GM12891 (cell line): ENCODE data around the gene PRKCE.

Experiments
- DNase-seq: peaks from one replicate; pipeline ENCODE4 v3.0.0; 2011; ENCODE audit warnings: low spot score; ENCODE audit not compliant: insufficient read length
- FAIRE-seq: peaks from 2 replicates; lab custom pipeline; 2011; peaks lifted over from hg19 to GRCh38; lab: Jason Lieb, UNC
- PAX5 ChIP-seq: IDR thresholded peaks from 2 replicates; pipeline ENCODE4 v1.6.1; 2011; ENCODE audit warnings: low read length, moderate library complexity, mild to moderate bottlenecking; ENCODE audit not compliant: insufficient read depth, severe bottlenecking
- POLR2A ChIP-seq: IDR thresholded peaks from 2 replicates; pipeline ENCODE4 v1.6.1; 2011; ENCODE audit warnings: low read depth, low read length, control low read depth
- POLR2AphosphoS5 ChIP-seq: IDR thresholded peaks from 2 replicates; pipeline ENCODE4 v1.6.1; 2011; ENCODE audit warnings: low read depth, low read length, control low read depth
- POU2F2 ChIP-seq: IDR thresholded peaks from 2 replicates; pipeline ENCODE4 v1.6.1; 2011; ENCODE audit warnings: low read depth, mild to moderate bottlenecking, control low read depth, low read length, moderate library complexity
- SPI1 ChIP-seq: IDR thresholded peaks from 2 replicates; pipeline ENCODE4 v1.6.1; 2011; ENCODE audit warnings: low read depth, low read length, control low read depth
- TAF1 ChIP-seq: IDR thresholded peaks from 2 replicates; pipeline ENCODE4 v1.6.1; 2011; ENCODE audit warnings: low read depth, low read length, control low read depth

PRKCE gene

DNA sequence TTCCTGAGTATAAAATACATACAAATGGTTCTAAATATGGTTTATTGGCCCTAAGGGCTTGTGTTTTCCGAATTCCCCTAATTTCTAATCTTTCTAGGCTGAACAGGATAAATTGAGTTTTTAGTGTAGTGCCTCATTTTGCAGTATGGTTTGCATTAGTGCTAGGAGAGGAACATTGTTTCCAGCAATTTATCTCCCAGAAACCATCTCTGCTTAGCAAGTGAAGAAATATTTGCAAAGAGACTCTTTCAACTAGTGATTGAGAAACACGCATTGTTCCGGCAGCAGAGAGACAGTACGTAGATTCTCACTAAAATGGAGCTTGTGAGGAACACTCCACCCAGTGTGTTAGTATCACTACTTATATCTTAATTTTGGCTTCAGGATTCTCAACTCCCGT is 468.0 kb downstream of the PRKCE start:
- DNase-seq (no peak), FAIRE-seq (no peak)
- TF ChIP-seq TAF1 (no peak), POU2F2 (no peak), POLR2AphosphoS5 (no peak), SPI1 (no peak), PAX5 (no peak), POLR2A (no peak)

DNA sequence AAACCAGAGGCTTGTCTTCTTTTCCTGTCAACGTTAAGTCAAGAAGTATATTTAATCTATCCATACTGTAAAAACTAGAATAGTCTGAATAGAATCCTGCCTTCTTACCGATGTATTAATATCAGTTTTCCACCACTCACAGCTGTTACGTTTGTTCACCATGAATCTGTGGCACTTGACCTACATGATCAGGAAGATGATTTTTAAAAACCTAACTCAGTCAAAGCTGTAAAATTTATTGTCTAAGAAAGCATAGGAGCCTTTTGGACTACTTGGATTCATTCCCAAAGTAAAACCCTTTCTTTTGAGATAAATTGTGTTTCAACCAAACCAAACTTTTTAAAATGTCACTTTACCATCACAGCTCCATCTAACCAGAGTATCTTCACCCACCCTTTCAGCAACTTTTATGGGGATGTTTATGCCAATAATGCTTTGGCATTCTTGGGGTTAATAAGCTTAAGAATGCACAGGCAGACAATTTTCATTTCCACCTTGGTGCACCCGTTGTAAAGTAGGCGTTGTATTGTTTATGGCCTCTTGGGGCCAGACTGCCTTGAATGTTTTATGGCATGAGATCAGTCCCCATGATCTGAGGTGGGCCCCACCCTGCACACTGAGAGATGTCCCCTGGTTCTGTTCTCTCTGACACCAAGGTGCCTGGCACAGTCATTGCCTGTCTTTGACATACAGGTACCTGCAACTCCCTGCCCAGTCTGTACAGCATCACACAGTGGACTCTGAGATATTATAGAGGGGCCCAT is 469.5 kb downstream of the PRKCE start:
- DNase-seq (no peak), FAIRE-seq (no peak)
- TF ChIP-seq POLR2A (no peak), PAX5 (no peak), POLR2AphosphoS5 (no peak), TAF1 (no peak), SPI1 (no peak), POU2F2 (no peak)

DNA sequence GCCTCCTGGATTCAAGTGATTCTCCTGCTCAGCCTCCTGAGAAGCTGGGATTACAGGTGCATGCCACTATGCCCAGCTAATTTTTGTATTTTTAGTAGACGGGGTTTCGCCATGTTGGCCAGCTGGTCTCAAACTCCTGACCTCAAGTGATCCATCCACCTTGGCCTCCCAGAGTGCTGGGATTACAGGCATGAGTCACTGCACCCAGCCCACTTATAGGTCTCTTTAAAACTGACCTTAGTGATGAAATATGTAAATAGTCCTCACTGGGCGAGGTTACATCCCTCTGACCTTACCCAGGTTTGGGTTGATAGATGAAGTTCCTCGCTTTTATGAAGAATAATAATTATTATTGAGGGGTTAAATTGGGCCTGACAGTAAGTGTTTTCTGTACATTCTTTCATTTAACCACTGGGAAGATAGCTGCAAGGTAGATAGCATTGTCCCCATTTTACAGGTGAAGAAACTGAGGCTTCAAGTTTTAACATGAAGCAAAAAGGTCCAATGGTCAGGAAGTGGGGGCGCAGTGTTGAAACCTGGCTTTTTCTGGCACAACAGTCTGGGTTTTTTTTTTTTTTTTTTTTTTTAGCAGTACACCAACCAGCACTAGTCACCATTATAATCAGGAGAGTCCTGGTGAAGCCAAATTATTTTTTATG is 471.0 kb downstream of the PRKCE start:
- DNase-seq = no peak
- TF ChIP-seq POLR2A (no peak), PAX5 (no peak), POU2F2 (no peak)
- FAIRE-seq = no peak

DNA sequence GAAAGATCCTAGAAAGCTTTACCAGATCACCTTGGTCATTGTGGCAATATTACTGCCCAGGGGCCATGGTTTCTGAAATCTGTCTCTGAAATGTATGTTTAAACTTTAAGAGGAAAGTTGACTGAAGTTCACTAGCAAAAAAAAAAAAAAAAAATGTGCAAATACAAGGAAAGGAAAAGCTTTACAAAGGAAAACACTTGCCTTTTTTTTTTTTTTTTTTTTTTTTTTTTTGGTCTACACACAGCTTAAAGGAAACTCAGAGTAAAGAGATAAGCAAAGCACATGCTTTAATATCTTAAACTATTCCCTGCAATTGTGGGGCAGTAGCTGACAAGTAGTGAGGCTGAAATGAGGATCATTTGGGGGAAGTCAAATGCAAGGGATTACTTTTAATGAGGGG is 471.5 kb downstream of the PRKCE start:
- FAIRE-seq (no peak), DNase-seq (no peak)
- TF ChIP-seq TAF1 (no peak), POU2F2 (no peak), SPI1 (no peak), POLR2AphosphoS5 (no peak)

DNA sequence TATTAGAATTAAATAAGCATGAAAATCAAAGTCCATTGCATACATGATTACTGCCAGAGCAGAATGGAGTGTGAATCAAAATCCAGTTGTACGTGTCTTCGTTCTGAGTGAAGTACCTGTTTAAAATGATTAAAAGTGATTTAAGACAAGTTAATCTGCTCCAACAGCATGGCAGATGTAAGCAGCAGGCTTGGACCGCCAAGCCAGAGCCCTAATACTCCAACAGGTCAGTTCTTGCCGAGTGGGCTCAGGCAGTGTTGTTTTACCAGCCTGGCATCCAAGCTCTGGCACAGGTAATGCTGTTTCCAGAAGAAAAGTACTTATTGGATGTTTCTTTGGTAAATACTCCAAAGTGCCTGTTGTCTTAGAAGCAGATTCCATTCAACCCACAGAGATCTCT is 474.3 kb downstream of the PRKCE start:
- no peak for FAIRE-seq
- no peak for DNase-seq
- TF ChIP-seq POLR2A = no peak
- no peak for TF ChIP-seq PAX5
- no peak for TF ChIP-seq POU2F2
- TF ChIP-seq SPI1 = no peak
- TF ChIP-seq TAF1 = no peak
- TF ChIP-seq POLR2AphosphoS5 = no peak

- FAIRE-seq (no peak), DNase-seq (no peak)
- TF ChIP-seq POLR2AphosphoS5 = no peak
- no peak for TF ChIP-seq SPI1
- TF ChIP-seq PAX5 = no peak
- TF ChIP-seq TAF1 = no peak
- no peak for TF ChIP-seq POU2F2
- no peak for TF ChIP-seq POLR2A
These were observed 475.1 kb downstream of the PRKCE start for GRCh38 chr2:46126571-46126970.

- FAIRE-seq = no peak
- no peak for DNase-seq
- TF ChIP-seq TAF1 (no peak), SPI1 (no peak), POU2F2 (no peak), POLR2AphosphoS5 (no peak), PAX5 (no peak), POLR2A (no peak)
These were observed 475.7 kb downstream of the PRKCE start for GRCh38 chr2:46127176-46127575.

DNA sequence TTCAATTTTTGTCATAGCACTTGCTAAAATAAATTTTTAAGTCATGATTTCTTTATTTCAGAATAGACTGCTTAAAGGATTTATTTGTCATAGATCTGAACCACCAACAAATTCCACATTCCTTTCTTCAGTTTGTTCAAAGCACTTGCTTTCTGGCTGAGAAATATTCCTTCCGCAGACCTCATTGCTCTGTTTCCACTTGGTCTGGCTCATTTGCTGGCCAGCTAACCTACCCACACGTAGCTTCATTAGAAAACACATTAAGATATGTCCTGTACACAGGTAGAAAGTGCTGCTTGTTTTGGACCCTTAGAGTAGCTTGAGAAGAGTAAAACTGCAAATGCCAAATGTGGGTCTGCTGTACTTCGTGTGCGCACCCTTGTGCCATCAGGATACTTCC is 479.0 kb downstream of the PRKCE start:
- no peak for FAIRE-seq

DNA sequence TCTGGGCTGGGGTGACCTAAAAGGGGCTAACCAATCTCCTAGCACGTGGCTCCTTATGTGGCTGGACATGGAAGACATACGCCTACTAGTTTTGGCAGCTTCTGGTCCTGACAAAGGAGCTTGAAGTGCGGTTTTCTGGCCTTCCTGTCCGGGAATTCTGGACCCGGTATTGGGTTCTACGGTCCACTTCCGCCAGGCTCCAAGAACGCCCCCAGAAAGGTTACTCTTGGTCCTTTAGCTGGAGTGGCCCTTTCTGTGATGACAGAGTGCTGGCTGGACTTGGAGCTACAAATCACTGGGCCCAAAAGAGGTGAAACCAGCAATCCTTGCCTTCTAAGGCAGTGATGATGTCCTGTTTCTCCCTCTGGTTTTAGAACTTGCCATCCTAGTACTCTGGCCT is 481.5 kb downstream of the PRKCE start:
- FAIRE-seq (no peak), DNase-seq (no peak)
- TF ChIP-seq POLR2A (no peak), TAF1 (no peak), POU2F2 (no peak), POLR2AphosphoS5 (no peak)

More for the DNA sequence above, 479.0 kb downstream of the PRKCE start:
- TF ChIP-seq SPI1 = no peak
- no peak for TF ChIP-seq POLR2A
- no peak for TF ChIP-seq POLR2AphosphoS5
- no peak for TF ChIP-seq TAF1
- TF ChIP-seq POU2F2 = no peak
- TF ChIP-seq PAX5 = no peak
- DNase-seq = no peak
